Endothelial cell of umbilical vein (primary cell): Measurements from ENCODE around the gene GALNT2.

Source experiments
- MYC ChIP-seq: IDR thresholded peaks from one replicate; pipeline ENCODE4 v1.6.1; 2011; ENCODE audit warnings: mild to moderate bottlenecking, low read depth, low read length
- POLR2A ChIP-seq: IDR thresholded peaks from 2 replicates; pipeline ENCODE4 v1.6.1; 2012; ENCODE audit warnings: low read depth, mild to moderate bottlenecking, control low read depth, low read length

- TF ChIP-seq POLR2A (no peak), MYC (no peak)
Measured at GRCh38 chr1:230102472-230102871, 35.4 kb downstream of the GALNT2 start.
